K562 (cell line): ENCODE results near the gene RALB. TPM values are rescaled to one million over a fixed set of nuclear protein-coding genes. Genes with fewer than 3 reads are reported as not detected.

Source experiments
- ATAC-seq: fragments of 200-7000 bp; cut with Tn5 transposase; 3 replicates; pipeline ENCODE4 v1.9.1; 2020; ENCODE audit warnings: moderate library complexity
- BruUV-seq: library from RNA; stranded (reverse); fragments of 400-500 nt; replicated peaks from 2 replicates; lab custom pipeline; 2021; lab: Mats Ljungman, UMichigan
- CTCF ChIA-PET: fragments of 300-600 bp; formaldehyde crosslinking; extraction: SDS; loops from one replicate; lab custom pipeline; 2021; ENCODE audit warnings: low intra/inter-chr PET ratio; lab: Yijun Ruan, JAX
- POLR2A ChIA-PET: fragments of 300-600, 350-650 bp; sonication (Branson Sonifier 250); formaldehyde crosslinking; extraction: SDS; loops from one replicate; lab custom pipeline; 2021; ENCODE audit warnings: antibody characterized with exemption, inconsistent platforms; lab: Yijun Ruan, JAX
- DNase-seq, 4 experiments: peaks; one replicate each; pipeline versions ENCODE4 v3.0.0 to v3.0.0-alpha.2; 2011 to 2018; ENCODE audit warnings: low spot score in 3 of 4, mixed read lengths in 3 of 4; ENCODE audit errors: extremely low read depth in 1 of 4
- FAIRE-seq: peaks from 2 replicates; lab custom pipeline; 2011; peaks lifted over from hg19 to GRCh38; lab: Jason Lieb, UNC
- H2AFZ ChIP-seq: 2 replicates; pipeline ENCODE4 v1.6.0; 2011; ENCODE audit warnings: low read depth, low read length, control low read depth, inconsistent platforms
- H3K27ac ChIP-seq: fragments of 200-600 bp; 3 replicates; pipeline ENCODE4 v1.8.0; 2011; ENCODE audit warnings: low read depth, mild to moderate bottlenecking, control low read depth, inconsistent platforms, low read length, moderate library complexity, mixed read lengths; ENCODE audit errors: extremely low read depth
- H3K27me3 ChIP-seq, 2 experiments: fragments of 300-600 bp in 1 of 2; 2 replicates in 1 of 2; 3 replicates in 1 of 2; pipeline versions ENCODE4 v1.6.0 to v1.8.0; 2011; ENCODE audit warnings: inconsistent platforms in 2 of 2, low read length in 2 of 2, mild to moderate bottlenecking in 1 of 2, mixed read lengths in 1 of 2, moderate library complexity in 1 of 2; ENCODE audit not compliant: control insufficient read depth in 2 of 2, insufficient read depth in 2 of 2
- H3K36me3 ChIP-seq: fragments of 300-600 bp; 3 replicates; pipeline ENCODE4 v1.8.0; 2011; ENCODE audit warnings: mild to moderate bottlenecking, low read length, inconsistent platforms; ENCODE audit not compliant: control insufficient read depth, insufficient read depth
- H3K4me1 ChIP-seq, 2 experiments: fragments of 200-600 bp in 1 of 2; replicated peaks in 1 of 2; 2 replicates in 1 of 2; 3 replicates in 1 of 2; pipeline versions ENCODE4 v1.5.1 to v1.8.0; 2011; ENCODE audit warnings: inconsistent platforms in 2 of 2, low read length in 2 of 2, mild to moderate bottlenecking in 1 of 2, mixed read lengths in 1 of 2, moderate library complexity in 1 of 2; ENCODE audit not compliant: control insufficient read depth in 2 of 2, insufficient read depth in 2 of 2
- H3K4me2 ChIP-seq: 2 replicates; pipeline ENCODE4 v1.6.1; 2011; ENCODE audit warnings: low read length, control low read depth, inconsistent platforms, mixed read lengths; ENCODE audit not compliant: insufficient read depth
- H3K4me3 ChIP-seq: fragments of 200-600 bp; sonication (generic), shearing (Covaris generic); 2 replicates; pipeline ENCODE4 v1.5.1; 2016; ENCODE audit warnings: control low read depth, inconsistent platforms
- H3K79me2 ChIP-seq: fragments of 200-600 bp; 3 replicates; pipeline ENCODE4 v1.8.0; 2011; ENCODE audit warnings: low read length, inconsistent platforms; ENCODE audit not compliant: control insufficient read depth, insufficient read depth
- H3K9ac ChIP-seq, 2 experiments: 2 replicates each; pipeline versions ENCODE4 v1.6.0 to v1.6.1; 2011; ENCODE audit warnings: low read depth in 2 of 2, low read length in 2 of 2, control low read depth in 1 of 2, inconsistent platforms in 1 of 2, mild to moderate bottlenecking in 1 of 2, mixed read lengths in 1 of 2; ENCODE audit not compliant: insufficient read depth in 1 of 2
- H3K9me1 ChIP-seq: one replicate; pipeline ENCODE4 v1.6.0; 2011; ENCODE audit warnings: inconsistent platforms, mild to moderate bottlenecking, low read length, moderate library complexity; ENCODE audit not compliant: control insufficient read depth, insufficient read depth
- H3K9me3 ChIP-seq: replicated peaks from 2 replicates; pipeline ENCODE4 v1.5.1; 2011; ENCODE audit warnings: low read depth, low read length, inconsistent platforms; ENCODE audit not compliant: control insufficient read depth, insufficient read depth
- H4K20me1 ChIP-seq: replicated peaks from 2 replicates; pipeline ENCODE4 v1.6.1; 2011; ENCODE audit warnings: low read length, inconsistent platforms, mixed read lengths; ENCODE audit not compliant: control insufficient read depth, insufficient read depth
- CCAR2 ChIP-seq: fragments of 200-400 bp; formaldehyde crosslinking; IDR thresholded peaks from 2 replicates; pipeline ENCODE4 v1.6.1; 2017; ENCODE audit warnings: mild to moderate bottlenecking, low read depth, low read length
- ETV1 ChIP-seq: fragments of 450-650 bp; conservative IDR thresholded peaks from 2 replicates; pipeline ENCODE4 v1.6.1; 2016; ENCODE audit warnings: missing genetic modification characterization, control low read depth, low read depth, missing compliant biosample characterization
- HDAC6 ChIP-seq: IDR thresholded peaks from 2 replicates; pipeline ENCODE4 v1.6.1; 2012; ENCODE audit warnings: low read depth, mild to moderate bottlenecking, control low read depth, inconsistent platforms, low read length, moderate library complexity
- NR2F6 ChIP-seq: fragments of 450-650 bp; formaldehyde crosslinking; IDR thresholded peaks from 2 replicates; pipeline ENCODE4 v1.4.0; 2020; ENCODE audit warnings: mild to moderate bottlenecking
- PHF8 ChIP-seq: fragments of 200-600 bp; sonication (generic); IDR thresholded peaks from 2 replicates; pipeline ENCODE4 v1.6.1; 2012; ENCODE audit warnings: mixed run types, mild to moderate bottlenecking, inconsistent platforms, low read length, moderate library complexity, borderline replicate concordance
- YY1 ChIP-seq, 3 experiments: IDR thresholded peaks; 2 replicates each; pipeline ENCODE4 v1.6.1; 2011; ENCODE audit warnings: low read length in 2 of 3, mild to moderate bottlenecking in 2 of 3, moderate library complexity in 2 of 3, borderline replicate concordance in 1 of 3, control low read depth in 1 of 3, low read depth in 1 of 3; ENCODE audit not compliant: insufficient read depth in 3 of 3, insufficient replicate concordance in 2 of 3, control insufficient read depth in 1 of 3, insufficient read length in 1 of 3; ENCODE audit errors: extremely low read depth in 1 of 3
- ZC3H4 ChIP-seq: sonication (generic); formaldehyde crosslinking; IDR thresholded peaks from 2 replicates; pipeline ENCODE4 v1.9.0; 2021; ENCODE audit warnings: missing genetic modification reagents, borderline replicate concordance
- ZKSCAN3 ChIP-seq: fragments of 250-450 bp; sonication (Bioruptor Pico); IDR thresholded peaks from 2 replicates; pipeline ENCODE4 v1.4.0; 2020
- ZNF263 ChIP-seq: sonication (generic); formaldehyde crosslinking; IDR thresholded peaks from 2 replicates; pipeline ENCODE4 v1.8.0; 2022; ENCODE audit warnings: mild to moderate bottlenecking, missing genetic modification reagents, borderline replicate concordance
- ZNF707 ChIP-seq: fragments of 250-450 bp; sonication (Bioruptor Pico); conservative IDR thresholded peaks from 2 replicates; pipeline ENCODE4 v1.8.0; 2022; ENCODE audit warnings: inconsistent platforms, mild to moderate bottlenecking, moderate library complexity
- WGBS: fragments of 100-300 bp; shearing (Covaris generic); methylation state at CpG from one replicate; pipeline ENCODE4 v1.1.6; 2016; ENCODE audit warnings: low coverage, mixed read lengths; ENCODE audit not compliant: insufficient coverage; ENCODE audit errors: missing lambda C conversion rate; 5-methylcytosine and 5-hydroxymethylcytosine counted together
- in situ Hi-C: fragments of 300-500 bp; cut with MboI; formaldehyde crosslinking; loops from 4 replicates; pipeline ENCODE4 v1.15.0; 2018; ENCODE audit warnings: inconsistent platforms, mixed read lengths
- intact Hi-C: fragments of 100-400 bp; cut with micrococcal nuclease; formaldehyde crosslinking; loops from 2 replicates; pipeline ENCODE4 v1.14.2; 2022
- polyA plus RNA-seq, 8 experiments: library from polyadenylated mRNA; depleted of rRNA in 4 of 8; stranded (reverse) in 5 of 8; unstranded in 3 of 8; fragments of >200 nt; fragmentation: Nextera tagmentation in 2 of 8; fragmentation: Illumina TruSeq in 1 of 8; extraction: Ambion mirVana in 2 of 8; extraction: Trizol in 1 of 8; gene quantifications; 2 replicates each; pipeline versions ENCODE4 v1.2.1 to v1.2.3, GENCODE V29; 2011 to 2014; ENCODE audit warnings: inconsistent platforms in 1 of 8, missing spikeins in 1 of 8
- total RNA-seq, 7 experiments: library from RNA; depleted of rRNA in 6 of 7; stranded (reverse); fragments of >200 nt in 6 of 7; fragmentation: Illumina TruSeq in 2 of 7; extraction: Trizol in 2 of 7; gene quantifications; 2 replicates each; pipeline versions ENCODE4 v1.2.1 to v1.2.3, GENCODE V29; 2011 to 2021; ENCODE audit warnings: low replicate concordance in 1 of 7
- TF ChIP-seq, protein P1 (sequence below): sonication (generic); formaldehyde crosslinking; IDR thresholded peaks from 2 replicates; pipeline ENCODE4 v1.5.0; 2020; ENCODE audit warnings: missing genetic modification reagents
- TF ChIP-seq, protein P2 (sequence below): fragments of 450-650 bp; IDR thresholded peaks from 2 replicates; pipeline ENCODE4 v1.7.0; 2016; ENCODE audit warnings: borderline replicate concordance

The RALB gene
- total and polyA plus RNA-seq, 9 of the 15 experiments (the other 6 are each of a cell fraction or from before 2014, with no cell fraction given), result 14.8 to 65.6 (median 38.4) TPM

DNA sequence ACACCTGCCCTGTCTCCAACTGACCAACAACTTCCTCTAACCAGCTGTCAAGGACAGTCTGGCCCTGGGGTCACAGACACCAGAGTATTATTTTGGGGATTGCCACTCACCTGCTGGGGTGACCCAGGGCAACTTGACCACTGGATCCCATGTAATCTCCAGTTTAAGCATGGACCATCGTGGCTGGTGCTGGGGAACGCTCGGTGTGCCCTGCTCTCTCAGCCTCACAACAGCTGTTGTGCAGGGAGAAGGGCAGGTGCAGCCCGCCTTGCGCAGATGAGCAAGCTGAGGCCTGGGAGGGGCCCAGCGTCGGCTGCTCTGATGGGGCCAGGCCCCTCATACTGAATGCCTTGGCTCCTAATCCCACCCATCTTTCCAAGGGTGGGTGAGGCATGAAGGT, 72.3 kb downstream of the RALB start:
- intact Hi-C loops (no loop called here), in situ Hi-C loops (no loop called here)
- 0% methylated on average over 3 of the region's 7 CpGs for WGBS
- peaks cover 51 to 82% of the 10 kb centered on the region in 2 experiments for H3K27me3 ChIP-seq
- no peaks in the 10 kb centered on the region for H3K9me3 ChIP-seq
- CTCF ChIA-PET, result interaction anchor here (0.7 kb wide), 1 partner anchor 12 kb away, joined by 9 read pairs; no protein-coding TSS in a partner anchor
- no peaks in the 10 kb centered on the region for H3K79me2 ChIP-seq
- H3K9ac ChIP-seq, result no peak overlapping the region
- no peak for ATAC-seq
- H3K36me3 ChIP-seq, result no peaks in the 10 kb centered on the region
- no peak overlapping the region for H3K27ac ChIP-seq
- POLR2A ChIA-PET, result interaction anchor here (1.0 to 1.1 kb wide), 2 partner anchors 10 to 111 kb away, joined by 3 to 5 read pairs; no protein-coding TSS in a partner anchor
- no peak overlapping the region for H3K4me2 ChIP-seq
- TF ChIP-seq ZKSCAN3 (CRISPR knock-in tag), result no peak
- TF ChIP-seq, protein P1, sequence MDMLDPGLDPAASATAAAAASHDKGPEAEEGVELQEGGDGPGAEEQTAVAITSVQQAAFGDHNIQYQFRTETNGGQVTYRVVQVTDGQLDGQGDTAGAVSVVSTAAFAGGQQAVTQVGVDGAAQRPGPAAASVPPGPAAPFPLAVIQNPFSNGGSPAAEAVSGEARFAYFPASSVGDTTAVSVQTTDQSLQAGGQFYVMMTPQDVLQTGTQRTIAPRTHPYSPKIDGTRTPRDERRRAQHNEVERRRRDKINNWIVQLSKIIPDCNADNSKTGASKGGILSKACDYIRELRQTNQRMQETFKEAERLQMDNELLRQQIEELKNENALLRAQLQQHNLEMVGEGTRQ (CRISPR knock-in tag), result no peak
- TF ChIP-seq NR2F6 (CRISPR knock-in tag), result no peak
- TF ChIP-seq ZNF263 (CRISPR knock-in tag), result no peak
- TF ChIP-seq ZC3H4, result no peak
- TF ChIP-seq, protein P2, sequence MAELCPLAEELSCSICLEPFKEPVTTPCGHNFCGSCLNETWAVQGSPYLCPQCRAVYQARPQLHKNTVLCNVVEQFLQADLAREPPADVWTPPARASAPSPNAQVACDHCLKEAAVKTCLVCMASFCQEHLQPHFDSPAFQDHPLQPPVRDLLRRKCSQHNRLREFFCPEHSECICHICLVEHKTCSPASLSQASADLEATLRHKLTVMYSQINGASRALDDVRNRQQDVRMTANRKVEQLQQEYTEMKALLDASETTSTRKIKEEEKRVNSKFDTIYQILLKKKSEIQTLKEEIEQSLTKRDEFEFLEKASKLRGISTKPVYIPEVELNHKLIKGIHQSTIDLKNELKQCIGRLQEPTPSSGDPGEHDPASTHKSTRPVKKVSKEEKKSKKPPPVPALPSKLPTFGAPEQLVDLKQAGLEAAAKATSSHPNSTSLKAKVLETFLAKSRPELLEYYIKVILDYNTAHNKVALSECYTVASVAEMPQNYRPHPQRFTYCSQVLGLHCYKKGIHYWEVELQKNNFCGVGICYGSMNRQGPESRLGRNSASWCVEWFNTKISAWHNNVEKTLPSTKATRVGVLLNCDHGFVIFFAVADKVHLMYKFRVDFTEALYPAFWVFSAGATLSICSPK, result no peak
- TF ChIP-seq PHF8, result no peak
- no peak for TF ChIP-seq HDAC6
- TF ChIP-seq ZNF707 (CRISPR knock-in tag), result no peak
- no peak for TF ChIP-seq ETV1 (tag)
- no peak for TF ChIP-seq CCAR2
- no peak for TF ChIP-seq YY1 (IDR thresholded peaks at IDR 0.05; ENCODE audit: borderline replicate concordance in 1 of 3, control insufficient read depth in 1 of 3, extremely low read depth in 1 of 3, insufficient read depth in 3 of 3, insufficient read length in 1 of 3, insufficient replicate concordance in 2 of 3, low read depth in 1 of 3, low read length in 2 of 3)
- peaks cover 19% of the 10 kb centered on the region; the same call in 1 of the 2 replicates for H4K20me1 ChIP-seq
- no peaks in the 10 kb centered on the region for H3K9me1 ChIP-seq
- H3K4me1 ChIP-seq, result peaks cover 10 to 14% of the 10 kb centered on the region in 2 experiments; a peak in 4 of 5 replicates
- DNase-seq, result no peak
- H3K4me3 ChIP-seq, result no peak overlapping the region
- no TSS peak for BruUV-seq
- FAIRE-seq, result no peak
- no peak overlapping the region for H2AFZ ChIP-seq
